ENCODE measurements around the gene TUBA4B.
A peak's percentile ranks its signal among the peaks of the same experiment; 100 is the strongest.

TUBA4B gene

GRCh38 chr2:219252900-219253752, at the start of gene TUBA4B:
TSS of gene TUBA4B (plus strand) at chr2:219253243. CDS start at chr2:219253408, 165 bp downstream.
- DNase-seq: peak; percentile 76

GRCh38 chr2:219204425-219205164, 48.4 kb upstream of the TUBA4B start:
- no peak for DNase-seq

GRCh38 chr2:219205165-219205538, 47.9 kb upstream of the TUBA4B start:
- no peak for DNase-seq

GRCh38 chr2:219205981-219206327, 47.1 kb upstream of the TUBA4B start:
- DNase-seq: no peak

GRCh38 chr2:219206328-219207133, 46.5 kb upstream of the TUBA4B start, which contains the start of gene ZFAND2B:
TSS of gene ZFAND2B (plus strand) at chr2:219206782. CDS start at chr2:219206988, 206 bp downstream.
- peak; percentile 97 for DNase-seq

- DNase-seq: no peak
These were observed 45.7 kb upstream of the TUBA4B start for GRCh38 chr2:219207134-219207883.

- peak; percentile 36 for DNase-seq
These were observed 44.9 kb upstream of the TUBA4B start for GRCh38 chr2:219207884-219208740.

- no peak for DNase-seq
These were observed 43.5 kb upstream of the TUBA4B start for GRCh38 chr2:219209236-219210195.

- no peak for DNase-seq
These were observed 42.7 kb upstream of the TUBA4B start for GRCh38 chr2:219210196-219210885.

- DNase-seq: no peak
These were observed 42.1 kb upstream of the TUBA4B start for GRCh38 chr2:219210886-219211362.

GRCh38 chr2:219213026-219213415, 40.0 kb upstream of the TUBA4B start:
- no peak for DNase-seq

GRCh38 chr2:219213486-219214071, 39.5 kb upstream of the TUBA4B start:
- no peak for DNase-seq

- DNase-seq: no peak
These were observed 38.9 kb upstream of the TUBA4B start for GRCh38 chr2:219214141-219214540.

GRCh38 chr2:219214786-219215185, 38.3 kb upstream of the TUBA4B start:
- no peak for DNase-seq

GRCh38 chr2:219215871-219216534, 37.0 kb upstream of the TUBA4B start:
- no peak for DNase-seq

- no peak for DNase-seq
These were observed 36.5 kb upstream of the TUBA4B start for GRCh38 chr2:219216535-219216915.

GRCh38 chr2:219218217-219218731, 34.8 kb upstream of the TUBA4B start:
- DNase-seq: peak; percentile 69

All from NCI-H82 (cell line).